ENCODE measurements around the gene SYNGR3.

The SYNGR3 gene

DNA sequence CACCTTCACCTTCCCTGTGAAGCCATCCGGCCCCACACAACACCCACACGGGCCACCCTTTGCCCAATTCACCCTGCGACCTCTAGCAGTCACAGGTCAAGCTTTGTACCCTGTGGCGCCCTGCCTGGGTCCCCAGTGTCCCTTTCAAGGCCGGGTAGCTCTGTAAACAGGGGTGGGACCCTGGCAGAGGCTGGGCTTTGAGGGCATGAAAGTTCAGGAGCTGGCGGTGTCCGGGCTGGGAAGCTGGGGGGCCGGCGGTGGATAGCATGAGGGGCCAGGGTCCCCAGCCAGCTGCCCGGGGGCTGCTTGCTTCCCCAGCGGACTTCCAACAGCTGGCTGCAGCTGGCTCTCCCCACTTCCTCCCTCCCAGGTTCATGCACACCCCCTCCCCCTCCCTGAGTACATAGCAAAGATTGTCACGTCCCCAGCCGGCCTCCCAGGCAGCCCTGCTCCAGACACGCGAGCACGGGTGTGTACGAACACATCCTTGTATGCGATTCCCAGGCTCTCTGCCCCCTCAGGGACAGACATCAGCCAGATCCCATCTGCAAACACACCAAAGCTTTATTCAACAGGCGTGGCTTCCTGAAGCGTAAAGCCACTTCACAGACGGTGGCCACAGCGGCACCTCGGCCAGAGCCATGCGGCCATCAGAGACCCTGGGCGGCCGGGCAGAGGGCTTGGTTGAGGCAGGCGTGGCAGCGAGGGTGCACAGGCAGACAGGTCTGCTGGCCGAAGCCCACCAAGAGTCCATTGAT, 49.7 kb downstream of the SYNGR3 start:
- H3K4me3 ChIP-seq, result peak overlapping the region; percentile 15
- DNase-seq (ENCODE audit: low spot score), result no peak
- TF ChIP-seq, protein P1, sequence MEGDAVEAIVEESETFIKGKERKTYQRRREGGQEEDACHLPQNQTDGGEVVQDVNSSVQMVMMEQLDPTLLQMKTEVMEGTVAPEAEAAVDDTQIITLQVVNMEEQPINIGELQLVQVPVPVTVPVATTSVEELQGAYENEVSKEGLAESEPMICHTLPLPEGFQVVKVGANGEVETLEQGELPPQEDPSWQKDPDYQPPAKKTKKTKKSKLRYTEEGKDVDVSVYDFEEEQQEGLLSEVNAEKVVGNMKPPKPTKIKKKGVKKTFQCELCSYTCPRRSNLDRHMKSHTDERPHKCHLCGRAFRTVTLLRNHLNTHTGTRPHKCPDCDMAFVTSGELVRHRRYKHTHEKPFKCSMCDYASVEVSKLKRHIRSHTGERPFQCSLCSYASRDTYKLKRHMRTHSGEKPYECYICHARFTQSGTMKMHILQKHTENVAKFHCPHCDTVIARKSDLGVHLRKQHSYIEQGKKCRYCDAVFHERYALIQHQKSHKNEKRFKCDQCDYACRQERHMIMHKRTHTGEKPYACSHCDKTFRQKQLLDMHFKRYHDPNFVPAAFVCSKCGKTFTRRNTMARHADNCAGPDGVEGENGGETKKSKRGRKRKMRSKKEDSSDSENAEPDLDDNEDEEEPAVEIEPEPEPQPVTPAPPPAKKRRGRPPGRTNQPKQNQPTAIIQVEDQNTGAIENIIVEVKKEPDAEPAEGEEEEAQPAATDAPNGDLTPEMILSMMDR (IDR thresholded peaks at IDR 0.05), result no peak
- peak overlapping the region; percentile 38 to 97 for H3K27ac ChIP-seq

DNA sequence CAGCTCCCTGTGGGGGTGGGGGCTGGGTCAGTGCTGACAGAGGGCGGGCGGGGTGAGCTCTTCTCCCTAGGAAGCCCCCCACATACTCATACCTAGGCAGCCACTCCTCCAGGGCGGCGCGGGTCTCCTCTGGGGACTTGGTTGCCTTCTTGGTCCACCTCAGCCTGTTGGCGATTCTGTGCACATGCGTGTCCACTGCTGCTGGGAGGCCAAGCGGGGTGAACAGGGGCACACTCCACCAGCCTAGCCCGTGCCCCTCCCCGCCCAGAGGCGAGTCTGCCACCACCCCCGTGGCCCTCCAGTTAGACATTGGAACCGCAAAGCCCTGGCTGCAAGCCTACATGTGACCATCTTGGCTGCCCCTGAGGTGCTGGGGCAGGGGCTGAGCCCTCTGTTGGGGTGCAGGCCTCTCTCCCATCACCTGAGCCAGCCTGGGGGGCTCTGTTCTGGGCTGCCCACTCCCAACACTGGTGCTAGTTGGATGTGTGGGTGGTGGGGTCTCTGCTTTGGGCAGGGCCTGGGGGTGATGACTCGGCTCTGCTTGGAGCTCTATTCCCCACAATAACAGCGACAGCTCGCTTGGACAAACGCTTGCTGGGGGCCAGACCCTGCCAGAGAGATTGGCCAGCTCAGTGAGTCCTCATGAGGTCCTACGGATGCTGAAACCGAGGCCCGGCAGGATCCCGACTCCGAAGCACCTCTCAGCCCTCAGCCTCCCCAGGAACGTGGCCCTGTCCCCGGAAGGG, 50.4 kb downstream of the SYNGR3 start:
- no peak for DNase-seq (ENCODE audit: low spot score)
- Histone ChIP-seq H3K4me3 (no peak overlapping the region), H3K27ac (peak overlapping the region in 1 of 2 donors; percentile 97)
- TF ChIP-seq, protein P1 (IDR thresholded peaks at IDR 0.05), result no peak

DNA sequence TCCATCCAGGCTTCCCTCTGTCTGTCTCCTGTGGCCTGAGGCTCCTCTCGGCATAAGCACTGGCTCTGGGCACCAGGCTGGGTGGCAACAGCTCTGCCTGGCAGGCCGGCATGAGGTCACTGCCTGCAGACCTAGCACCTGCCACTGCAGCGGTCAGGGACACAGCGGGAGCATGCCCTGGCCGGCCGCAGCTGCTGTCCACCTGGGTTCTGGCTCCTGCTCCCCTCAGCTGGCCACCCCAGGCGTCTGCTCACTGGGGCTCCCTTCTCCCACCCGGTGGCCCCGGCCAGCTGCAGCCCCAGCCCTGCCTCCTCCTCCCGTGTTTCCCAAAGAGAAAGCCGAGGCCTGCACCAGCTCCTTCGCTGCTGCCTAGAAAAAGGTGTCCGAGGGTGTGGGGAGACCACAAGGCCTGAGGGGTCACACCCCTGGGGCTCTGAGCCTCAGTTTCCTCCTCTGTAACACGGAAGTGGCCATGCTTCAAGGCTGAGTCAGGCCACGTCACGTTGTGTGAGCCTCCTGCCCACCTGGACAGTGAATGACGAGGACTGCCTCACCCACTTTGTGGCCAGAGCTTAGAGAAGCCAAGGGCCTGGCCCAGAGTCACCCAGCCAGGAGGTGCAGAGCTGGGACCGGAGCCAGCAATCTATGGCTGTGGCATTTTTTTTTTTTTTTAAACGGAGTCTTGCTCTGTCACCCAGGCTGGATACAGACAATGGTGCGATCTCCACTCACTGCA, 51.2 kb downstream of the SYNGR3 start:
- DNase-seq (ENCODE audit: low spot score), result no peak
- Histone ChIP-seq H3K4me3 (no peak overlapping the region), H3K27ac (peak overlapping the region in 1 of 2 donors; percentile 97)
- TF ChIP-seq, protein P1 (IDR thresholded peaks at IDR 0.05), result no peak

DNA sequence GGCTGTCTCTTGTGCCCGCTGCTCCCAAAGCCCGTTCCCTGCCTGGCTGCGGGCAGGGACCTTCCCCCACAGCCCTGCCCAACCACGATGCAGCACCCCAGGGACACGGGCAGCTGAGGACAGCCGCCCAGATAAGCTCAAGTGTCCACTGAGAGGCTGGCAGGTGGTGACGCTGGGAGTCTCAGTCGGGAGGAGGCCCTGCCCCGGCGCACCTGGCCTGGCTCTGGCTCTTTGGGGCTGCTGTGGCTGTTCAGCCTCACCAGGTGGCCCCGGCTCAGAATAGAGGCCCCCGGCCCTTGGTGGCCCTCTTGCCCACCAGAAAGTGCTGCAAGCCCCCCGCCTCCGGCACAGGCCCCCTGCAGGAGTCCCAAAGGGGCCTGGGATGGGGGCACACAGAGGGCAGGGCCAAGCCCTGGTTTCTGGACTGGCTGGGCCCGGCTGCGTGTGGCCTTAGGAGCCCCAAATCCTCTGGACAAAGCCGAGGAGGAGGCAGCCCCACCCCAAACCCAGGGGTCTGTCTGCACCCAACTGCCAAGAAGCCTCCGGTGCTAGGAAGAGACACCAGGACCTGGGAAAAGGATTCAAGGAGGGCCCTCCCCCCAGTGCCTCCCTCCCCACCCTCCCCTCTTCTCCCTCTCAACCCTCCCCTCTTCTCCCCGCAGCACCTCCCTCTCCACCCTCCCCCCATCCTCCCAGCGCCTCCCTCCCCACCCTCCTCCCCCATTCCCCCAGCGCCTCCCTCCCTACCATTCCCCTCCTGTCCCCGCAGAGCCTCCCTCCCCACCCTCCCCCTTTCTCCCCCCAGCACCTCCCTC, 52.6 kb downstream of the SYNGR3 start:
- TF ChIP-seq, protein P1 (IDR thresholded peaks at IDR 0.05), result no peak
- DNase-seq (ENCODE audit: low spot score), result no peak
- Histone ChIP-seq H3K4me3 (no peak overlapping the region), H3K27ac (peak overlapping the region in 1 of 2 donors; percentile 28)

DNA sequence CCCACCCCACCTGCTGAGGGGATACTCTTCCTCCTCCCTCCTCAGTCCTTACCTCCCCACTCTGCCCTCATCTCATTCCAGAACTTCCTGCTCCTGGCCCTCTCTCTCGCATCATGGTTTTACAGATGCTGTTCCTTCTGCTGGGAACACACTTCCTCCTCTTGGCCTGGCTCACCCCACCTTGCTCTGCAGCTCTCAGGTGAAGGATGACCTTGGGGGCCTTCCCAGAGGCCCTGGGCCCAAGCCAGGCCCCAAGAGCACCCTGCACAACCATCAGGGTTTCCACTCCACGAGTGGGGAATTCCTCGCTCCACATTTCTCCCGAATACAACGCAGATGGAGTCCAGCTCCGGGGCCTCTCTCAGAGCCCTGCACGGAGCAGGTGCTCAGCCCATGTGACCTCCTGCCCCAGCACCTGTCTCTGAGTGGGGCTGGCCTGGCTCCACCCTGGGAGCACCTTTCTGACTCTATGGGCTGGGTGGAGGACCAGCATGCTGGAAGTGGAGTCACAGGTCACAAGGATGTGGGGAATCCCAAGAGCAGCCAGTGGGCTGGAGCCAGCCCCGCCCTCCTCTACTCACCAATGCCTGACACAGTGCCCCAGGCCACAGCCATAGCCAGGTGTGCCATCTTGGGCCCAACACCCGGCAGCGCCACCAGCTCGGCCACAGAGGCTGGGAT, 53.4 kb downstream of the SYNGR3 start:
- Histone ChIP-seq H3K4me3 (no peak overlapping the region), H3K27ac (peak overlapping the region in 1 of 2 donors; percentile 7)
- TF ChIP-seq, protein P1 (IDR thresholded peaks at IDR 0.05), result no peak
- no peak for DNase-seq (ENCODE audit: low spot score)

Data from coronary artery (tissue), 2 donors.